Gastroesophageal sphincter (tissue), 4 donors: Measurements from ENCODE around the gene EZH1. TPM values are rescaled to one million over a fixed set of nuclear protein-coding genes. Genes with fewer than 3 reads are reported as not detected.
"Not testable (repeated sequence)": the region's sequence is repeated elsewhere in the genome, so short reads cannot be mapped to it uniquely, and the experiment has no call there.

ENCODE experiments used
- ATAC-seq: fragments of 150-250 bp; one replicate; pipeline ENCODE4 v1.9.1; 2016; ENCODE audit warnings: mild to moderate bottlenecking, moderate library complexity
- H3K27ac ChIP-seq, 4 donors: fragments of 200-600 bp; sonication (generic) in 3 of 4; 1 replicate in 3 of 4; 2 replicates in 1 of 4; pipeline ENCODE4 v1.5.1; 2016 to 2019
- H3K27me3 ChIP-seq: fragments of 200-600 bp; sonication (generic); one replicate; pipeline ENCODE4 v1.5.1; 2019
- H3K36me3 ChIP-seq, 2 donors: fragments of 200-600 bp; sonication (generic); one replicate each; pipeline ENCODE4 v1.5.1; 2019; ENCODE audit warnings: control low read depth in 1 of 2
- H3K4me1 ChIP-seq, 3 donors: fragments of 200-600 bp; sonication (generic); 1 replicate in 2 of 3; 2 replicates in 1 of 3; pipeline ENCODE4 v1.5.1; 2016 to 2019; ENCODE audit warnings: control low read depth in 2 of 3
- H3K4me3 ChIP-seq, 2 donors: fragments of 200-600 bp; sonication (generic); one replicate each; pipeline ENCODE4 v1.5.1; 2019; ENCODE audit warnings: mild to moderate bottlenecking in 1 of 2, moderate library complexity in 1 of 2
- H3K9me3 ChIP-seq, 3 donors: fragments of 200-600 bp; sonication (generic); one replicate each; pipeline ENCODE4 v1.5.1; 2017 to 2019; ENCODE audit warnings: control low read depth in 2 of 3
- EP300 ChIP-seq: sonication (generic); formaldehyde crosslinking; IDR thresholded peaks from one replicate; pipeline ENCODE4 v1.6.1; 2017; ENCODE audit warnings: antibody characterized with exemption, mild to moderate bottlenecking
- POLR2A ChIP-seq, 2 donors: fragments of 450-650 bp; IDR thresholded peaks; one replicate each; pipeline ENCODE4 v1.6.1; 2017; ENCODE audit warnings: antibody characterized with exemption in 2 of 2, mild to moderate bottlenecking in 2 of 2, moderate library complexity in 1 of 2
- POLR2AphosphoS5 ChIP-seq: sonication (generic); formaldehyde crosslinking; IDR thresholded peaks from one replicate; pipeline ENCODE4 v1.6.1; 2017; ENCODE audit warnings: antibody characterized with exemption
- WGBS, 2 donors: methylation state at CpG; one replicate each; pipeline ENCODE4 v1.1.5; 2018; ENCODE audit warnings: low coverage in 1 of 2; 5-methylcytosine and 5-hydroxymethylcytosine counted together
- total RNA-seq, 4 donors: library from RNA; depleted of rRNA; stranded (reverse); fragments of >200 nt; gene quantifications; one replicate each; pipeline ENCODE4 v1.1.0, GENCODE V29; 2016
- TF ChIP-seq, protein P1 (sequence below), 4 experiments: fragments of 200-600 bp in 2 of 4; fragments of 450-650 bp in 2 of 4; sonication (generic) in 1 of 4; IDR thresholded peaks; one replicate each; pipeline ENCODE4 v1.5.1; 2017 to 2019; ENCODE audit warnings: antibody characterized with exemption in 4 of 4, mild to moderate bottlenecking in 2 of 4, moderate library complexity in 2 of 4

Gene EZH1
- total RNA-seq, 4 donors from 2014 or later, result 57.2 to 90.4 (median 59.7) TPM

DNA sequence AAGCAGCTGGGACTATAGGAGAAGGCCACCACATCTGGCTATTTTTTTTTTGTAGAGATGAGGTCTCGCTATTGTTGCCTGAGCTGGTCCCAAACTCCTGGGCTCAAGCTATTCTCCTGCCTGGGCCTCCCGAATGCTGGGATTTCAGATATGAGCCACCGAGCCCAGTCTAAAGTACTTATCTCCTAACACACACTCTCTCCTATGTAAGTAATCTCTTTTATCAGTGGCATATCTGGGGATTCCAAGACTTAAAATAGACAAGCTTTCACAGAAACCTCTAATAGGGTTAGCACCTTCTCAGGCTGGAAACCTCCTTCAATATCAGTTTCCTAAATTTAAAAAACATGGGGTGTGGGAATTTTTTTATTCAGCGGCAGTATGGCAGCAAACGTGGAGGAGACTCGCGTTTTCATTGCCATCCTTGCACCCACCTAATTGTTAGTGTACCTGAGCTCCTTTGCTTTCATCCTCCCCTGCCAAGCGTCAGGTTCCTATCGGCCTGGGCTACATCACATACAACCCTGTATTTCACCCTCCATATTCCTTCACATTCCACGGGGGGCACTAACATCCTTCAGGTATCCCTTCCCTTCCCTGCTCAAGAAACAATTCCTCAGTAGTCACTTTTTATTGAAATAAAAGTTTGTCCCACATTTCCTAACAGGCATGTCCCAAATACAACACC, 1.1 kb downstream of the EZH1 start:
- no peak for ATAC-seq
- WGBS, 2 donors, result 24 to 44% methylated on average over 7 to 8 of the region's 10 CpGs
- Histone ChIP-seq H3K9me3 (no peaks in the 10 kb centered on the region), H3K27me3 (no peaks in the 10 kb centered on the region), H3K4me1 (peaks cover 0 to 59% (median 11%) of the 10 kb centered on the region in 3 donors), H3K4me3 (peak overlapping the region; percentile 76 to 82), H3K27ac (peak overlapping the region; percentile 75 to 95 (median 90)), H3K36me3 (peaks cover 0 to 12% of the 10 kb centered on the region in 2 donors)
- TF ChIP-seq POLR2A (IDR thresholded peaks at IDR 0.05) (no peak), POLR2AphosphoS5 (no peak), EP300 (no peak)
- TF ChIP-seq, protein P1, sequence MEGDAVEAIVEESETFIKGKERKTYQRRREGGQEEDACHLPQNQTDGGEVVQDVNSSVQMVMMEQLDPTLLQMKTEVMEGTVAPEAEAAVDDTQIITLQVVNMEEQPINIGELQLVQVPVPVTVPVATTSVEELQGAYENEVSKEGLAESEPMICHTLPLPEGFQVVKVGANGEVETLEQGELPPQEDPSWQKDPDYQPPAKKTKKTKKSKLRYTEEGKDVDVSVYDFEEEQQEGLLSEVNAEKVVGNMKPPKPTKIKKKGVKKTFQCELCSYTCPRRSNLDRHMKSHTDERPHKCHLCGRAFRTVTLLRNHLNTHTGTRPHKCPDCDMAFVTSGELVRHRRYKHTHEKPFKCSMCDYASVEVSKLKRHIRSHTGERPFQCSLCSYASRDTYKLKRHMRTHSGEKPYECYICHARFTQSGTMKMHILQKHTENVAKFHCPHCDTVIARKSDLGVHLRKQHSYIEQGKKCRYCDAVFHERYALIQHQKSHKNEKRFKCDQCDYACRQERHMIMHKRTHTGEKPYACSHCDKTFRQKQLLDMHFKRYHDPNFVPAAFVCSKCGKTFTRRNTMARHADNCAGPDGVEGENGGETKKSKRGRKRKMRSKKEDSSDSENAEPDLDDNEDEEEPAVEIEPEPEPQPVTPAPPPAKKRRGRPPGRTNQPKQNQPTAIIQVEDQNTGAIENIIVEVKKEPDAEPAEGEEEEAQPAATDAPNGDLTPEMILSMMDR (IDR thresholded peaks at IDR 0.05), result no peak

DNA sequence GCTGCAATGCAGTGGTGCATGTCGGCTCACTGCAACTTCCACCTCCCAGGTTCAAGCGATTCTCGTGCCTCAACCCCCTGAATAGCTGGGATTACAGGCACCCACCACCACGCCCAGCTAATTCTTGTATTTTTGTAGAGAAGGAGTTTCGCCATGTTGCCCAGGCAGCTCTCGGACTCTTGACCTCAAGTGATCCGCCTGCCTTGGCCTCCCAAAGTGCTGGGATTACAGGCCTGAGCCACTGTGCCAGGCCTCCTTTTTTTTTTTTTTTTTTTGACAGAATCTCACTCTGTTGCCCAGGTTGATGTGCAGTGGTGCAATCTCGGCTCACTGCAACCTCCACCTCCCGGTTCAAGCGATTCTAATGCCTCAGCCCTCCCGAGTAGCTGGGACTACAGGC, 1.9 kb downstream of the EZH1 start:
- peaks cover 0 to 12% of the 10 kb centered on the region in 2 donors for H3K36me3 ChIP-seq
- not testable (repeated sequence) for H3K9me3 ChIP-seq, H3K27me3 ChIP-seq, ATAC-seq, H3K4me3 ChIP-seq
- 90 to 93% methylated on average over 3 to 8 of the region's 11 CpGs for WGBS, 2 donors
- H3K4me1 ChIP-seq, result peaks cover 0 to 51% (median 7%) of the 10 kb centered on the region in 3 donors
- peak overlapping the region in 2 of 4 donors; percentile 92 to 95 for H3K27ac ChIP-seq

DNA sequence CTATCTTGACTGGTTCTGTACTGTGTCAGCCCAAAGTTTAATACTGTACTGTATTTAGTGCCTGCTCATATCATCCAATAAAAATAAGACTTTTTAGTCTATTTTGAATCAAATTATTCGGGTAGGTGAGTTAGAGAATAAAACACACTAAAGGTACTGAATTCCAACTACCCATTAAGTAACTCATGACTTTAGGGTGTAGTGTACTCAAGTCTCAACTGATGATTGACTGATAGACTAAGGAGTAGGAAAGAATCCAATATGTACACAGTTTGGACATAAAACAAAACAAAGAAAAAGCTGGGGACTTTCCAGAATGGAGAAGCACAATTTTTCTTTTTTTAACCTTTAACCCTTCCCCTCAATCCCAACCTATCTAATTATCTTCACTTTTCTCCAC, 4.1 kb downstream of the EZH1 start:
- H3K9me3 ChIP-seq, result no peaks in the 10 kb centered on the region
- TF ChIP-seq EP300 (no peak), POLR2A (IDR thresholded peaks at IDR 0.05) (no peak)
- TF ChIP-seq, protein P1 (IDR thresholded peaks at IDR 0.05), result no peak
- H3K4me1 ChIP-seq, result peaks cover 0 to 53% (median 7%) of the 10 kb centered on the region in 3 donors
- H3K27ac ChIP-seq, result no peak overlapping the region
- no peaks in the 10 kb centered on the region for H3K27me3 ChIP-seq
- no peak for ATAC-seq
- 54 to 65% methylated on average over 1 of the region's 1 CpG for WGBS, 2 donors
- H3K36me3 ChIP-seq, result peaks cover 0 to 20% of the 10 kb centered on the region in 2 donors
- H3K4me3 ChIP-seq, result no peak overlapping the region

DNA sequence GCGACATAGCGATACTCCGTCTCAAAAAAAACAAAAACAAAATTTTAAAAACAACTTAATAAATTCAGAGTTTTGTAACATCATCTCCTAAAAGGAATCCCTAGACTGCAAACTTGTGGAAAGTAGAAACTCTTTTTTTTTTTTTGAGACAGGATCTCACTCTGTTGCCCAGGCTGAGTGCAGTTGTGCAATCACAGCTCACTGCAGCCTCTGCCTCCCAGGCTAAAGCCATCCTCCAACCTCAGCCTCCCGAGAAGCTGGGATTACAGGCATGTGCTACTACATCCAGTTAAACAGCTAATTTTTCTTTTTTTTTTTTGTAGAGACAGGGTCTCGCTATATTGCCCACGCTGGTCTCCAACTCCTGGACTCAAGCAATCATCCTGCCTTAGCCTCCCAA, 19.7 kb downstream of the EZH1 start:
- Histone ChIP-seq H3K27me3 (no peaks in the 10 kb centered on the region), H3K4me1 (no peaks in the 10 kb centered on the region), H3K9me3 (no peaks in the 10 kb centered on the region), H3K36me3 (peaks cover 0 to 100% of the 10 kb centered on the region in 2 donors), H3K4me3 (no peak overlapping the region), H3K27ac (no peak overlapping the region)
- 87 to 98% methylated on average over 5 to 6 of the region's 6 CpGs for WGBS, 2 donors
- no peak for ATAC-seq
- TF ChIP-seq POLR2AphosphoS5 (no peak), POLR2A (IDR thresholded peaks at IDR 0.05) (no peak), EP300 (no peak)
- TF ChIP-seq, protein P1 (IDR thresholded peaks at IDR 0.05), result no peak

DNA sequence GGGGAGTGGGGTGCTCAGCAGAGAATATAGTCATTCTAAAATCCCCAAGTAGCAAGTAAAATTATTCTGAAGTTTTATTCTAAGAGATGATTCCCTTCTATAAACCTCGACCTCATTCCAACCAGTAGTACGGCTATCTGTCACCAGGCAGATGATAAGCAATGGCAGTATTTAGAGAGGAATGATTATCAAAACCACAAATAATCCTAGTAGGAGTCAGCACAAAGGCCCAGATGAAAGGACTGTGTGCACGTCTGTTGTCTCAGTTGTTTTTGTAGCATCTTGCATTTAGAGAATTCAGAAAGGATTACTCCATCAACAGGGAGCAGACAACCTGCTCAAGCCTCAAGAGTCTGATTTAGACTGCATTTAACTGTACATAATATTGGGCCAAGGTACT, 21.2 kb downstream of the EZH1 start:
- H3K27me3 ChIP-seq, result no peaks in the 10 kb centered on the region
- no peak overlapping the region for H3K27ac ChIP-seq
- no peak for ATAC-seq
- TF ChIP-seq, protein P1 (IDR thresholded peaks at IDR 0.05), result no peak
- TF ChIP-seq POLR2A (IDR thresholded peaks at IDR 0.05) (no peak), EP300 (no peak), POLR2AphosphoS5 (no peak)
- peaks cover 0 to 100% of the 10 kb centered on the region in 2 donors for H3K36me3 ChIP-seq
- H3K4me3 ChIP-seq, result no peak overlapping the region
- no peaks in the 10 kb centered on the region for H3K9me3 ChIP-seq
- 72 to 75% methylated on average over 2 to 3 of the region's 3 CpGs for WGBS, 2 donors
- H3K4me1 ChIP-seq, result no peaks in the 10 kb centered on the region
